GM21390 (cell line): ENCODE data around the gene PLIN5.
"Not testable (repeated sequence)": the region's sequence is repeated elsewhere in the genome, so short reads cannot be mapped to it uniquely, and the experiment has no call there.

Experiments used
- ATAC-seq: cut with Tn5 transposase; IDR thresholded peaks from one replicate; pipeline ENCODE4 v1.9.1; 2021; ENCODE audit not compliant: unreplicated experiment

Gene PLIN5

GRCh38 chr19:4543842-4544647 is 9.0 kb upstream of the PLIN5 start:
- ATAC-seq, result no peak

- ATAC-seq, result no peak
Observed at GRCh38 chr19:4542896-4543841, 8.1 kb upstream of the PLIN5 start.

GRCh38 chr19:4541806-4542145 is 6.8 kb upstream of the PLIN5 start:
- not testable (repeated sequence) for ATAC-seq

GRCh38 chr19:4541114-4541805 is 6.2 kb upstream of the PLIN5 start:
- no peak for ATAC-seq

DNA sequence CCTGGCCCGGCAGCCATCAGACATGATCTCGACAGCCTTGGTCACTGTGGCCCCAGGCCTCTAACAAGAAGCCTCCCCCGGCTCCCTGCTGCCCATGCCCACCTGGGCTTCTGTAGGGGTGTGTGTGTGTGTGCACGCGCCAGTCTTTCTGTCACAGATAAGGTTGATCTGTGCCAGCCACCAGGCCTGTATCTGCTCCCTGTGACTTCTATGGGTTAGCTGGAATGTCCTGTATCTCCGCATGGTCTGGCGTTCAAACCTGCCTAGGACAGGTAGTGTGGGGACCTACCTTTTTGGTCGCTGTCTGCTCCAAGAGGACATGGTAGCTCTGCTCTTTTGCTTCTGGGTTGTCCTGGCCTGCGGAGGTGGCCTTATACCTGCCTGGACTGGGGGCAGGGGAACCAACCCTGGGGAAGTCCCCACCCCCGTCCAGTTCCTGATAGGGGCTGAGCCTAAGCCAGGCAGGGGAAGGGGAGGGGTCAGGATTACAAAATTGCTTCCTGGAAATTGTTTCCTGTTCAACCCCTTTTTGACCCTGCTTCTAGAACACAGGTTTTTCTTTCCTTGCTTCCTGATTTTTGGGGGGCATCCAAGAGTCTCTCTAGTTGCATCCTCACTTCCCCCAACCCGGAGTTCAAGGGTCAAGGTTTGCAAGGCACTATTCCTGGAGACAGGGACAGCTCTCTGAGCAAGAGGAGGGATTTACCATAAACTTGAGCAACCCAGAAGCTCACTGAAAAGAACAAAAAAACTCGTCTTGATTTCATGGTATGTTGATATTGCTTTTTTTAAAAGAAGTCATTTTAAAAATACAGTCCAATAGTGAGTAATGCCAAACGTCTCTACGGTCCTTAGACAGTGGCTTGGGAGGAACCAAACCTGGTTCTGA is 4.9 kb upstream of the PLIN5 start, which contains the start of gene LRG1:
LRG1 (minus strand) TSS at position 344 of the 889 bp plus-strand sequence; CDS start at position 321, 23 bp downstream.
- ATAC-seq, result no peak

- ATAC-seq, result no peak
Observed at GRCh38 chr19:4539169-4539692, 4.2 kb upstream of the PLIN5 start.

GRCh38 chr19:4538601-4538954 is 3.6 kb upstream of the PLIN5 start:
- ATAC-seq, result no peak

DNA sequence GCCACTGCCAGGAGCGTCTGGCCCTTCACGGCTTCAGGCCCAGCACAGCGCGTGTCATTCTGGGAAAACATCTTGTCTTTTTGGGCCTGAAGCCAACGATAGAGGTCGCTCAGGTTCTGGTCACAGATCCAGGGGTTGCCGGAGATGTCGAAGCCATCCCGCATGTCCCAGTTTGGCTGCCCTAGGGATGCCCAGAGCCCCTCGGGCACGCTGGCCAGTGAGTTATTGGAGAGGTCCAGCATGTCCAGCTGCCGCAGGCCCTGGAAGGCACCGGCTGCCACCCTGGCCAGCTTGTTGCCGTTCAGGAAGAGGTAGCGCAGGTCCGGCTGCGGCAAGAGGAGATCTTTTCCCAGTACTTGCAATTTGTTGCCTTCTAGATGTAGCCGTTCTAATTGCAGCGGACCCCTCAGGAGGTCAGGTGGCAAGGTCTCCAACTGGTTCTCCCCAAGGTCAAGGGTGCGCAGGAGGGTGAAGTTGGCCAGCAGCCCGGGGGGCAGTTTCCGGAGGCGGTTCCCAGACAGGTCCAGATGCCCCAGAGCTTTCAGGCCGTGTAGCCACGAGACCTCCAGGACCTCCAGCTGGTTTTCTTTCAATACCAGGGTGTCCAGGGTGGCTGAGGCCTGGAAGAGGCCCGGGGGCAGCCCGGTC is 3.1 kb upstream of the PLIN5 start:
- no peak for ATAC-seq

DNA sequence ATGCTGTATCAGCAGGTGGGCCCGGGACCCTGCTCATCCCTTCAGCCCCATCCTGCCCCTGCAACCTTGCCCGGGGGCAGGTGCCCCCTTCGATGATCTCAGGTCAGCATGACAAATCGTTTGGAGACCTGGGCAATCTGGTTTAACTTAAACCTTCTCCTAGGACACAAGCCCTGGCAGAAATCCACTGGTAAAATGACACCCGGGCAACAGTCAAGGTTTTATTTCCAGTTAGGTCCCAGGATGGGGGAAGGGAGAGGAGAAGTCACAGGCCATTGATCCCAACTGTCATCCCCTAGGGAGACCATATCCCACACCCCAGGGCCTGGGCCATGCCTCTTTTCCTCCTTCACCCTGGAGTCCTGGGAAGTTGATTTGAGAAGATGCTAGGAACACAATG is 1.8 kb upstream of the PLIN5 start:
- ATAC-seq, result no peak

DNA sequence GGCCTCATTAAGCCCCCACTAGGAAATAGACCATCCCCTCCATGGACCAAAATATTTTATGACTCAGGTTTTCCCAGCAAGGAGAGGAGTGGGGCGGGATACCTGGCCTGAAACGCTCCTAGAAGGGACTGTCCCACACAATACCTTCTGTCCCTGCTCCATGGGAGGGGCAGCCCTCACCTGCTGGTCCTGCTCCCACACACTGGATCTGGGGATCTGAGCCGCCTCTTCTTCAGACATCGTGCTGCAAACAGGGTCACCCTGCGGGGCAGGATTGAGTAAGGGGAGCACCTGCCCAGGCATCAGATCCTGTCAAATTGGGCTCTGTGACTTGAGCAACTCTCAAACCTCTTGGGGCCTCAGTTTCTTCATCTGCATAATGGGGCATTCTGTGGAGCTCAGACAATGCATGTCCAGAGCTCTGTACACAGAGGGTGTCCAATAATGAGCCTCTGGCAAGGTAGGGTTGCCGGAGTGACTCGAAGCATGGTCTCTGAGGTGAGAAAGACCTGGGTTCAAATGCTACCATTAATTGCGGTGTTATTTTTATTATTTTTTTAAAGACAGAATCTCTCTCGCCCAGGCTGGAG is 1.1 kb downstream of the PLIN5 start:
- ATAC-seq, result no peak

- no peak for ATAC-seq
Observed at GRCh38 chr19:4533334-4533733, 1.7 kb downstream of the PLIN5 start.

GRCh38 chr19:4531562-4532165 is 3.4 kb downstream of the PLIN5 start:
- no peak for ATAC-seq

DNA sequence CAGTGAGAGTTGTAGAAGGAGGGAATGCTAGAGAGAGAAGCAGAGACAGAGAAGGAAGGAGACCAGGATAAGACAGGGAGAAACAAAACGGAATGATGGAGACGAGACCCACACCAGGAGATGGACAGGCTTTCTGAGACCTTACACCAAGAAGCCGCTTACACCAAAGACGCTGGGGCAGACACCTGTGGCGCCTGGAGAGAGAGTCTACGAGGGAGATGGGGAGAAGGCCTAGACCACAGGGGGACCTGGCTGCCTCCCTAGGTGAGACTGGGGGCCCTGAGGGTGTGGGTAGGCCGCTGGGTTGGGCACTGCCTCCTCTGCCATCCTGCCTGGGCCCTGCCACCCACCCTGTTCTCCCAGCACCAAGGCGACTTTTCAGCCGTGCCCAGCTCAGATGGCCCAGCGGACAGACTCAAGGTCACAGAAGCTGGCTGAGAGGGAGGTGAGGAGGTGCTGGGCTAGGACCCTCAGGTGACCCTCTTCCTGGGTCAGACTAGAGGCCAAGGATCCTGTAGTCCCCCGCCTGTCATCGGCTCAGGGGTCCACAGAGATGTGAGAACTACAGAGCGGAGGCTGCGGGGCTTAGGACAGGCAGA is 5.0 kb downstream of the PLIN5 start:
- no peak for ATAC-seq

- no peak for ATAC-seq
Observed at GRCh38 chr19:4528843-4529242, 6.2 kb downstream of the PLIN5 start.

GRCh38 chr19:4527377-4527776 is 7.6 kb downstream of the PLIN5 start:
- not testable (repeated sequence) for ATAC-seq

GRCh38 chr19:4525563-4526002 is 9.4 kb downstream of the PLIN5 start:
- ATAC-seq, result no peak

- no peak for ATAC-seq
Observed at GRCh38 chr19:4524808-4525562, 10.0 kb downstream of the PLIN5 start.
